HEK293 (cell line): Measurements from ENCODE around the gene HCAR3.
"Not testable (repeated sequence)": the region's sequence is repeated elsewhere in the genome, so short reads cannot be mapped to it uniquely, and the experiment has no call there.

Source experiments
- CTCF ChIA-PET: fragments of 350-600 bp; formaldehyde crosslinking; extraction: SDS; loops from one replicate; lab custom pipeline; 2021; ENCODE audit warnings: antibody characterized with exemption; lab: Yijun Ruan, JAX
- POLR2A ChIA-PET: fragments of 300-600 bp; formaldehyde crosslinking; extraction: SDS; loops from one replicate; lab custom pipeline; 2020; ENCODE audit warnings: antibody characterized with exemption, inconsistent platforms; lab: Yijun Ruan, JAX
- H3K27ac ChIP-seq: fragments of 200-500 bp; sonication (Bioruptor generic); 2 replicates; pipeline ENCODE4 v1.5.1; 2014; ENCODE audit warnings: low read depth, low read length, control low read depth, inconsistent platforms; ENCODE audit errors: extremely low read depth
- H3K36me3 ChIP-seq, 2 experiments: fragments of 200-500 bp in 1 of 2; sonication (Bioruptor generic) in 1 of 2; 1 replicate in 1 of 2; 2 replicates in 1 of 2; pipeline ENCODE4 v1.5.1; 2014 to 2017; ENCODE audit warnings: inconsistent platforms in 2 of 2, low read length in 2 of 2; ENCODE audit not compliant: control insufficient read depth in 2 of 2, insufficient read depth in 1 of 2
- H3K4me1 ChIP-seq: fragments of 200-500 bp; sonication (Bioruptor generic); 2 replicates; pipeline ENCODE4 v1.5.1; 2014; ENCODE audit warnings: mild to moderate bottlenecking, low read length, inconsistent platforms; ENCODE audit not compliant: control insufficient read depth, insufficient read depth
- H3K4me3 ChIP-seq: 2 replicates; pipeline ENCODE4 v1.5.1; 2011; ENCODE audit warnings: low read depth, mild to moderate bottlenecking, control low read depth, low read length, moderate library complexity
- H3K9me3 ChIP-seq: fragments of 200-500 bp; sonication (Bioruptor generic); 2 replicates; pipeline ENCODE4 v1.5.1; 2014; ENCODE audit warnings: low read depth, low read length, inconsistent platforms; ENCODE audit not compliant: control insufficient read depth, insufficient read depth
- IKZF3 ChIP-seq: fragments of 450-650 bp; IDR thresholded peaks from 2 replicates; pipeline ENCODE4 v1.5.0; 2018; ENCODE audit warnings: missing biosample characterization, mild to moderate bottlenecking, missing genetic modification characterization, moderate library complexity
- MEIS1 ChIP-seq: sonication (generic); formaldehyde crosslinking; IDR thresholded peaks from 2 replicates; pipeline ENCODE4 v1.8.1; 2022; ENCODE audit warnings: missing genetic modification reagents, mild to moderate bottlenecking, borderline replicate concordance
- PRDM6 ChIP-seq: fragments of 450-650 bp; formaldehyde crosslinking; IDR thresholded peaks from 2 replicates; pipeline ENCODE4 v1.5.1; 2017; ENCODE audit warnings: missing biosample characterization, missing genetic modification characterization
- ZIC2 ChIP-seq: fragments of 450-650 bp; formaldehyde crosslinking; IDR thresholded peaks from 2 replicates; pipeline ENCODE4 v1.5.1; 2016; ENCODE audit warnings: missing biosample characterization, missing genetic modification characterization
- ZNF10 ChIP-seq: fragments of 450-650 bp; formaldehyde crosslinking; IDR thresholded peaks from 2 replicates; pipeline ENCODE4 v1.5.1; 2017; ENCODE audit warnings: missing biosample characterization, missing genetic modification characterization
- ZNF121 ChIP-seq: fragments of 450-650 bp; formaldehyde crosslinking; IDR thresholded peaks from 2 replicates; pipeline ENCODE4 v1.5.1; 2016; ENCODE audit warnings: missing biosample characterization, missing genetic modification characterization
- ZNF169 ChIP-seq: fragments of 450-650 bp; formaldehyde crosslinking; IDR thresholded peaks from 2 replicates; pipeline ENCODE4 v1.5.1; 2016; ENCODE audit warnings: missing biosample characterization, missing genetic modification characterization
- ZNF266 ChIP-seq: fragments of 450-650 bp; formaldehyde crosslinking; IDR thresholded peaks from 2 replicates; pipeline ENCODE4 v1.5.1; 2016; ENCODE audit warnings: missing biosample characterization, missing genetic modification characterization, low read depth
- ZNF280D ChIP-seq: fragments of 450-650 bp; formaldehyde crosslinking; IDR thresholded peaks from 2 replicates; pipeline ENCODE4 v1.5.1; 2016; ENCODE audit warnings: missing biosample characterization, missing genetic modification characterization
- ZSCAN4 ChIP-seq: fragments of 450-650 bp; formaldehyde crosslinking; IDR thresholded peaks from 2 replicates; pipeline ENCODE4 v1.5.1; 2017; ENCODE audit warnings: missing biosample characterization, missing genetic modification characterization
- ZXDB ChIP-seq: fragments of 450-650 bp; formaldehyde crosslinking; IDR thresholded peaks from 2 replicates; pipeline ENCODE4 v1.5.1; 2016; ENCODE audit warnings: missing biosample characterization, missing genetic modification characterization

Gene HCAR3

GRCh38 chr12:122684297-122684813, 32.3 kb downstream of the HCAR3 start:
- Histone ChIP-seq H3K9me3 (no peaks in the 10 kb centered on the region), H3K4me3 (no peak overlapping the region), H3K27ac (no peak overlapping the region), H3K4me1 (no peaks in the 10 kb centered on the region; the same call in 1 of the 2 replicates), H3K36me3 (no peaks in the 10 kb centered on the region)
- ChIA-PET POLR2A (no interaction called here), CTCF (no interaction called here)
- TF ChIP-seq PRDM6 (tag by site-specific recombination) (peak; percentile 28; the same call in 1 of the 2 replicates), ZNF266 (tag by site-specific recombination) (no peak), ZIC2 (tag by site-specific recombination) (peak; percentile 38)

- no peaks in the 10 kb centered on the region for H3K36me3 ChIP-seq
- POLR2A ChIA-PET = no interaction called here
- no peak overlapping the region for H3K27ac ChIP-seq
- H3K4me1 ChIP-seq = no peaks in the 10 kb centered on the region; the same call in 1 of the 2 replicates
- CTCF ChIA-PET = no interaction called here
- TF ChIP-seq ZXDB (no peak), ZNF169 (no peak), IKZF3 (tag by site-specific recombination) (no peak), ZSCAN4 (tag by site-specific recombination) (no peak), MEIS1 (CRISPR knock-in tag) (no peak), ZNF10 (tag by site-specific recombination) (no peak), ZNF280D (no peak)
- H3K9me3 ChIP-seq = no peaks in the 10 kb centered on the region
- no peak overlapping the region for H3K4me3 ChIP-seq
Observed at GRCh38 chr12:122681814-122682213, 34.8 kb downstream of the HCAR3 start.

GRCh38 chr12:122680989-122681388, 35.6 kb downstream of the HCAR3 start:
- POLR2A ChIA-PET, H3K4me3 ChIP-seq, H3K9me3 ChIP-seq, CTCF ChIA-PET, H3K36me3 ChIP-seq, H3K4me1 ChIP-seq, H3K27ac ChIP-seq: not testable (repeated sequence)
- 0 out of 2 replicates have a peak, but pooled peaks have one; percentile 20 for TF ChIP-seq ZNF121 (tag by site-specific recombination)

GRCh38 chr12:122676781-122677180, 39.8 kb downstream of the HCAR3 start:
- H3K36me3 ChIP-seq, POLR2A ChIA-PET, H3K27ac ChIP-seq, H3K4me3 ChIP-seq, H3K9me3 ChIP-seq, H3K4me1 ChIP-seq, CTCF ChIA-PET: not testable (repeated sequence)

- H3K9me3 ChIP-seq, H3K4me1 ChIP-seq, POLR2A ChIA-PET, H3K27ac ChIP-seq, H3K36me3 ChIP-seq, H3K4me3 ChIP-seq, CTCF ChIA-PET: not testable (repeated sequence)
Observed at GRCh38 chr12:122676015-122676414, 40.6 kb downstream of the HCAR3 start.
